ENCODE data around the gene RHBDD1.

The RHBDD1 gene

DNA sequence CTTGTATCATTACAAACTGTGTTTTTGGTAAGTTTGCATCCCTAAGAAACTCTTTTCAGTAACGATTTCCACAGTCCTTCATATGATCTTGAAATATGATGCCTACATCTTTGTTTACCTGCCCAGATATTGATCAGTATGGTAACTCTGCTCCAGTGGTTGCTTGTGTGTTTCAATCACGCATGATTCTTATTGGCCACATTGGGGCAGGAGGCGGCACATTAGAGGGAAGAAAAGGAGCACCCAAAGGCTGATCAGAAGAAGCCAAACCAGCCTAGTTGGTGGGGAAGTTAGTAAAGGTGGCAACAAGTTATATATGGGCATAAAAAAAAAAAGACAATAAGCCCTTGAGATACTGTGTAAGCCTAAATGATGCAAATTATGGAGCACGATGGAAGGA is 158.9 kb downstream of the RHBDD1 start:
- no peak for DNase-seq

DNA sequence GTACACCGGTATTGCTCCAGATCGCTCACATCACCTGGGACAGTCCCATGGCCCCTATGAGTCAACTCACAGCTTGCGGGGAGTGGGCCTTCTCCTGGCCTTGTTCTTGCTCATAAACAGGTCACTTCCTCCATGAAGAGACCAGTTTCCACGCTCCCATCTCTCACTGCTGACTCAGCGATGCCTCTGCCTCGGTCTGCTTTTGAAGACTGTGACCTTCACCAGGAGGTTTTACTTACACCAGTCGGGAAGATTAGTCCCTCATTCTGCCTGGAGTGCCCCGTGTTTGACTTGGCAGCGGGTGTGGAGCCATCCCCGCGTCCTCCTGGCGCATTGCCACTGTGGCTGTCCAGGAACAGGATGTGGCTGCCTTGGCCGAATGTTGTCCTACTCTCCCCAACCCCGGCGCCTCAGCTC is 159.8 kb downstream of the RHBDD1 start:
- DNase-seq: no peak

DNA sequence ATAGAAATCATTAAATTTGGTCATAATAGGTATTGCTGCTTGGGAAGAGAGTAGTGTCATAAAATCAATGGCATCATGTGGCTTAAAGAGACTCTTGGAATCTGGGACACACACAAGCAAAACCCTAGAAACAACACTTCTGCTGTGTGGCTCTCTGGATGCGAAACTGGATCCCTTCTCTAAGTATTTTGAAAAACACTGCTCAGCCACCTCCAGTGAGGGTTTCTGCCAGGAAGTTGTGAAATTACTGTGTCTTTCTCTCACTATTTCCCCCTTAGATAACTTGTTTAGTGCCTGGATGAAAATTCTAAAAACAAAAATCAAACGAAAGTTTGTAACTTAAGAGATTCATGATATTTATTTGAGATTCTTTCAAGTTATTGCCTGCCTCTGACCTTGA is 163.8 kb downstream of the RHBDD1 start:
- DNase-seq: no peak

GRCh38 chr2:227000123-227000522 is 164.3 kb downstream of the RHBDD1 start:
- DNase-seq: no peak

DNA sequence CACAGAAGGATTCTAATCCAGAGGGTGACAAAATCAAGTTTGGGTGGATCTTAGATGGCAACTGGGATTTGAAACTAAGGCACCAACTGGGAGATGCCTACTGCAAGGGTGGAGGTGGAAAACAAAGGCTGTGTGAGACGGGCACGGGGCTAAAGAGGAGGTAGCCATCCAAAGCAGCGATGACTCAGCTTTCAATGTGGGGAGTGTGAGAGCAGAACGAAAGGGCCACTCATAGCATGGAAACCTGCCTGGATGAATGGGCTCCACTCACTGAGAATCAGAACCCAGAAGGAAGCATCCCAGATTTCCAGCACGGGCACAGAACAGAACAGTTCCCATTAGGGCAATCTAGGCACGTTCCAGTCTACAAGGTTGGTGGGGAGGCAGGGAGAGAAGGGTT is 168.6 kb downstream of the RHBDD1 start:
- no peak for DNase-seq

DNA sequence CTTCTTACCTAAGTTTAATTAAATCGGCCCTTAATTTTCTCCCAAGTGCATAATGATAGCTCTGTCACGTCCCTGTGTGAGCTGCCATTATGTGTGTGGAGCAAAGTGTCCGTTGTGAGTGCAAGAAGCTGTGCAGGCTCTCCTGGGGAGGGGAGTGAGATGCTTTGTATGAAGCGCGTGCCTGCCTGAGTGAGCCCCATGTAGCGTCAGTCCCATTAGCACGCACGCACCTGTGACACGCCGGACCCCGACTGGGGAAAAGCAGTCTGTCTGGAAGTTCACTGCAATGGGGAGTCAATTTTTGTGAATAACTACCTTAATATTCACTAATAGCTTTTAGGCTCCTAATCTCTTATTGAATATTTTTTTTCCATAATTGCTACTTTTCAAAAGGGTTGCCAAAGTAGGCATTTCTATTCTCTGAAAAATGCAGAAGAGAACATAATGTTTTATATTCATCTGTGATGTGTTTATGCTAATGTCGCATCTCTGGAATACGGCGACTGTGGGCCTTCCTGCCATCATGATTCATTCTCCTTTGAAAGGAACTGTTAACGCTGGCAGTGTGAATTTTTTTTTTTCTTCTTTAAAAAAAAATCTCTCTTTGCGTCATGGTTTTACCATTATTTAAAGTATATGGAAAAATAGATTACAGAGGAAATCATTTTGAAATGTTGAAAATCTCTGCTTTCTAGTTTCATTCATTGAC is 170.5 kb downstream of the RHBDD1 start:
- DNase-seq: no peak

GRCh38 chr2:227007148-227007547 is 171.3 kb downstream of the RHBDD1 start:
- no peak for DNase-seq

GRCh38 chr2:227007940-227008339 is 172.1 kb downstream of the RHBDD1 start:
- DNase-seq: no peak

DNA sequence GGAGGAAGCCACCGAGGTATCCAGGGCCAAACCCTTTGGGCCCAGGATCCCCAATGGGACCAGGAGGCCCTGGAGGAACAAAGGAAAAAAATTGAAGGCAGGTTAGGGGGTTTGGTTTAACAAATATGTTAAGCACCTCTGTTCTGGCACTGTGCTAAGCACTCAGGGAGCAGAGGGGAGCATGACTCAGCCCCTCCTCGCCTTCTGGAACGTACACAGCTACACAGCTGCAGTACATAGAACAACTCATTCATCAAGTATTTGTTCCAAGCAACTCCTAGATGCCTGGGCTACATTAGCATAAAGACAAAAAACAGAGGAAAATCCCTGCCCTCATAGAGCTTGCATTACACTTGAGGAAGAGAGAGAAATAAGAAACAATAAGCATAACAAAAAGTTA is 174.6 kb downstream of the RHBDD1 start:
- DNase-seq: no peak

DNA sequence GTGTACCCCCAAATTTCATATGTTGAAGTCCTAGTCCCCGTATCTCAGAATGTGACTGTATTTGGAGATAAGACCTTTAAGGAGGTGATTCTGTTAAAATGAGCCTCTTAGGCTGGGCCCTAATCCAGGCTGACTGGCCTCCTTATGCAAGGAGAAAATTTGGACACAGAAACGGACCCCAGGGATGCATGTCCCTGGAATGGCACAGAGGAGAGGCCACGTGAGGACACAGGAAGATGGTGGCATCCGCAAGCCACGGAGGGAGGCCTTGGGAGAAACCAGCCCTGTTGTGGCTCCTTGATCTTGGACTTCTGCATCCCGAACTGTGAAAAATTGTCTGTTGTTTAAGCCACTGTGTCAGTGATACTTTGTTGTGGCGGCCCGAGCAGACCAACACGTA is 177.5 kb downstream of the RHBDD1 start:
- DNase-seq: no peak

DNA sequence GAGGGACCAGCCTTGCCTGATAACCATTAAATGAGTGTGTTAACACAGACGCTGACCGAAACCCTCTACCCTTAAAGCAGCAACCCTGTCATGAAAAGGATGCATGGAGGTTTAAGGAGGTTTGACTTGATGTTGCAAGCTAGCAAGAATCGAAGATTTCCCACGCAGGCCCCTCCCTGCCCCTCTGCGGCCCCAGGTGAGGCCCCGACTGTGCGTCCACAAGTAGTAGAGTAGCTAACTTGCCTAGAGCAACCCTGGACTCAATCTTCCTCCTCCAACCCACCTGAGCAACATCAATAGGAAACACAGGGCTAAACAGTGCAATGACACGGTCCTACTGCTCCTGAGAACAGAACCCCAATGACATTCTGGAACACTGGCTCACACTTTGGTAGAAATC is 178.0 kb downstream of the RHBDD1 start:
- no peak for DNase-seq

DNA sequence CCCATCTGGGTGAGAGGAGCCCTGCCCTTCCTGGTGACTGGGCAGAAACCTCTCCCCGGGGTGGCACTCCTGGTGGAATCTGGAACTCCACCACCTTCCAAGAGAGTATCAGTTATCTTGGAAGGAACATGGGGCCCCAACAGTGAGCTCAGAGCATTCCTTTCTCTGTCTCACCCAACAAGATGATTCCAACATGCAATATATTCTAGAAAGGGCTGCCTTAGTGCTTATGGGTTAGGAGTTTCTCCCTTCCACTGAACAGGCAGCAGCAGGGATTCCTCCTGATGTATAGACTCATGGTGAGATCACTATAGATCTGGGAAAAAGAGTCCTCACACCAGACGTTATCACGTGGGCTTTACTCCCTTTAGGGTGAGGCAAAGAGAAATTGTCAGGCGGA is 181.0 kb downstream of the RHBDD1 start:
- DNase-seq: no peak

DNA sequence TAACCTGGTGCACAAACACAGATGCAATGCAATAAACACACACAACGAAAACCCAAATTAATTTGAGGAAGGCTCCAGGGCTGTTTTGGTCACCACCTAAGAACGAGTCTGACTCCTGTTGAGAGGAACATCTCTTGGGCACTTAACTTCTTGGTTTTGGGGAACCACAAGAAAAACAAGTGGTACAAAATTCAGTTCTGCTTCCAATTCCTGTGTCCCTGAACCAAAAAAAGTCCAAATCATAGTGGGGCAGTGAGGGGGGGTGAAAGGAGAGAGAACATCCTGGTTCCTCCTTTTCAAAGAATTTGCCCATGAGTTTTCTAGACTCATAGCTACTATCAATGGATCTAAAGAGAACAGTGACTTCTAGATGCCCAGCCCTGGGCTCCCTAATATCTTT is 184.6 kb downstream of the RHBDD1 start:
- no peak for DNase-seq

- DNase-seq: no peak
Observed at GRCh38 chr2:227022608-227023007, 186.8 kb downstream of the RHBDD1 start.

GRCh38 chr2:227025510-227025909 is 189.7 kb downstream of the RHBDD1 start:
- no peak for DNase-seq

- peak; percentile 42 for DNase-seq
Observed at GRCh38 chr2:227029426-227030105, 193.7 kb downstream of the RHBDD1 start.

DNA sequence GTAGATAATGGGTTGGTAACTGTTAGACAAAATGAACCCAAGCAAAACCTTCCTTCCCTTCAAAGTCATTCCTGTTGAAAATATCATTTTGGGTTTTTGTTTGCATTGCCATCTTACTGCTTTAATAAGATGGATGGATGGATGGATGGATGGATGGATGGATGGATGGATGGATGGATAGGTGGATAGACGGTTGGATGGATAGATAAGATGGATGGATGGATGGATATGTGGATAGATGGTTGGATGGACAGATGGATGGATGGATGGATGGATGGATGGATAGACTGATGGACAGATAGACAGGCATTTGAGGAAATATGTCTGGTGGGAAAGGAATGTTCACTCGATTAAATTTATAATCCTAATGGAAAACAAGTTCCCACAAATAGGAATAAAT is 194.9 kb downstream of the RHBDD1 start:
- no peak for DNase-seq

- DNase-seq: no peak
Observed at GRCh38 chr2:227031379-227031778, 195.5 kb downstream of the RHBDD1 start.

- peak; percentile 15 for DNase-seq
Observed at GRCh38 chr2:227033471-227034148, 197.8 kb downstream of the RHBDD1 start.

DNA sequence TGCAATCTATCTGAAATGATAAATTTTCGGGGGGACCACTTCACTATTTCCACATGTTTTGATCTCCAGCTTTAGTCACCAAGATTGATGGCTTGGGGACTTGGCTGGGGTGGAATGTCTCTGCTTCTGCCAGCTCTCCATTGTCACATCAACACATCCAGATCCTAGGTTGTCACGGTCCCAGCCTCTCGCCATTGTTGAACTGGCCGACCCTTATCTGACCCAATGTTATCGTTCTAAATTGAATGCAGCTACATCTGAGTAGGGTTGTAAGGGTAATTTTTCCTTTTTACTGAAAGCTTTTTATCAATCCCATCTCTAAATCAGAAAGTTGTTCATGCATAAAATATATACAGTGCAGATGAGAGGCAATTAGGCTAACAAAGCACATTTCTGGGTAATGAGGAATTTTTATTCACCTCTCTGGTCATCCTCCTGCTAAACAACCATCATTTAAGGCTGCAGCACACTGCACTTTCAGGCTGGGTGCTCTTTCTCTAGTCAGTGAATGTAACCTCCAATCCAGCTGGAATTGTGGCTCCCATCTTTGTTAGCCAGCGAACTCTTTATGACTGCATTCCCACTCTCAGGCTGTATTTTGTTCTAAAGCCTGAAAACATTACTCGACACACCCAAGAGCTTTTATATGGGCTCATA is 200.0 kb downstream of the RHBDD1 start:
- DNase-seq: no peak

GRCh38 chr2:227036527-227036926 is 200.7 kb downstream of the RHBDD1 start:
- DNase-seq: no peak

GRCh38 chr2:227038550-227039189 is 202.8 kb downstream of the RHBDD1 start:
- DNase-seq: no peak

DNA sequence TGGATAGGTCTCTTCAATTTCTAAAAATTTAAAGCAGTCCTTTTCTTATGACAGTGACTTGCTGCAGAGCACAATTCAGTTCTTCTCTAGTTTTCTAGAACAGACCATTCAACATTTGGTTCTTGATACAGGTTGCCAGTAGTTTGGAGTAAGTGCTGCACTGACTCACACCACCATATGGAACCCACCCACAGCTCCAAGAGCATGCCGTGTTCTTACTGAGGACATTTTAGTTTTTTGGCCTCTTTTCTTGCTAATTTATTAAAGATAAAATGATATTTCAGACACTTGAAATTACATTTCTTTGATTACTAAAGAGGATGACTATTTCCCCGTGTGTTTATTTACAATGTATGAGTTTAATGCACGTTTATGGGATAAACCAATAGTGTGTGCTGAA is 208.1 kb downstream of the RHBDD1 start:
- DNase-seq: no peak
